CD4-positive, alpha-beta T cell treated with Interleukin-6 for 4 hours (primary cell): ENCODE data around the gene GRIP1.

Experiments used
- DNase-seq: peaks from one replicate; pipeline ENCODE4 v3.0.0-alpha.2; 2020; ENCODE audit warnings: mixed read lengths

Gene GRIP1

DNA sequence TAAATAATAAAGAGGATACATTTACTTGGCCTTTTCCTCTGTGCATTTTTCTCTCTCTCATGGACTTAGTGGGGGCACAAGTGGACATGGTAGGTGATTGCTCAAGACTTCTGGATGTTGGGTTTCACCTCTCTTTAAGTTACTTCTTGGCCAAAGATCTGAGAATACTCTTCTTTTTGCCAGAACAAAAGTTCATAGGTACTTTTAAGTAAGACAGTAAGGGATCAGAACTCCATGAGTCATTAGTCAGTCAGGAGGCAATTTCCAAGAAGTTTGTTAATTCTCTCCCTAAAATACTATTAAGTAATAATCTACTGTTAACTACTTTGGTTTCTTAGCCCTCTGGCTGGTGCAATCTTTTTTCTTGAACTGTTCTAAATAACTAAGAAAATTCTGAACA lies 84.2 kb downstream of the GRIP1 start:
- DNase-seq: no peak

DNA sequence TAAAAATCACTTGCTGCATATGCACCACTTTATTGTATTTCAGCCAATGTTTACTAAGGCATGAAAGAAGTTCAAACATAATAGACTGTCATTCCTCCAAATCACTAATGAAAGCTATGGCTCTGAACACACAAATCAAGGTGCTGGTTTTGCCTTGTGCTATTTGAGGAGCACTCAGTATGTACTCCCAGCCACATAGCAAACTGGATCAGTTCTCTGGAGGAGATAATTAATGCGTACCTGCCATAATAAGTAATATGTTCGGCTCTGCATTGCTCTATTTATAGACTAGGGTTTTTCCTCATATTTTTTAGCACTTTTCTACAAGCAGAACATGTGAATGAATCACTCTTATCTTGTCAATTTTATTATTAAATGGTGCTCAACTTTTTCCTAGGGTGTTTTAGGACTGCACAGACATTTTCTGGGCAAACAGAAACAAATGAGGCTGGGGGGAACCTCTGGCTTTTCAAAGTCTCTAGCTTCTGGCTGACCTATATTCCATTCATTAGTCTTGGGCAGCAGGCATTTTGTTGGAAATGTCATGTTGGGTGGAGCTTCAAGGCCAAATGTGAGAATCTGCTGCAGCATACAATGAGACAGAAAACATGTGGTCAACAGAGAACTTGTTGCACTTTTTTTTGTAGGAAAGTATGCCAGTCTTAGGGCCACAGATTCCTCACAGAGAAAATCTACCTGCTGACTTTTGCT lies 88.4 kb downstream of the GRIP1 start:
- no peak for DNase-seq

DNA sequence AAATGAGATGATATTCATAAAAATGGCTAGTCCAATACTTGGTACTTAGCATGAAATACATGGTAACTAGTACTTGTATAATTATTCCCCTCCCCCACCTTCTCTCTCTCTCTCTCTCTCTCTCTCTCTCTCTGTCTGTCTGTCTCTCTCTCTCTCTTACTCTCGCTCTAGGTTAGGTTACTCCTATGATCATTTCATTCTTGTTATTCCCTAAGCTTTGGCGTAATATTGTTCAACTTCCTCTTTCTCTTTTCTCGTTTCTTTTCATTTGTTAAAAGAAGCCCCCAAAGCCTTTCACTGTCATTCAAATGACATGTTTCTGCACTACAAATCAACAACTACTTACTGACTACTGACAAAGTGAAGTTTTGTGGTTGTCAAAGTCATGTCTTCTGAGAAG lies 89.8 kb downstream of the GRIP1 start:
- no peak for DNase-seq

DNA sequence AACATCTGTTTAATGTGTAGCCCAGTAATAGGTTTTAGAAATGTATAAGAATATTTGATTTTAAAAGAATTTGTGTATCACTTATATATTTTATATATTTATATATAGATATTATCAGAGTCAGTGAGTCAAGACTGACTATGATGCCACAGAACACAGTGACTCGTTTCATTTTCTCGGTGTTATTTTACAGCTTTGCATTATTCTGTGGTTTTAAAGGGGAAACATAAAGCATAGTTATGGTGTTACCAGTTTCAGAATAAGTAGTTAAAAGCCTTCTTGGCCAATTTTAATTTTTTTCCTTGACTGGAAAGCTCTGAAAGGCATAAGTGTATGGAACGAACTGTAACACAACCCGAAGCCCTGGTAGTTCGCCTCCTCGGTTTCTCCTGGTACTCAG lies 91.0 kb downstream of the GRIP1 start:
- no peak for DNase-seq

DNA sequence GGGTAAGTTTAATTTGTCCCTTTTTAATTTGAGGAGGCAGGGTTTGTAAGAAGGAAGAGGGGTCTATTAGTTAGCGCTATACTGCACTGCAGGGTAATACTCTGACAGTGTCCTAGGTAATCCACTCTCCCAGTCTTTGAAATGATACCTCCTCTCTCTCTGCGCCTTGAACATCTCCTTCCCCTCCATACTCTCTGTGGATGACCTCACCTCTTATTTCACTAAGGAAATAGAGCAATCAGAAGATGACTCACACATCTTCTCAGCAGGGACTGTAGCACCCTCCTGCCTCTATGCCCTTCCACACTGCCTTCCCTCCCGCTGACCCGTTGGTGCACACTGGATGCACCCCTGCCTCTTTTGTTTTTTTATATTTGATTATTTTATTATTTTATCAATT lies 94.2 kb downstream of the GRIP1 start:
- no peak for DNase-seq

DNA sequence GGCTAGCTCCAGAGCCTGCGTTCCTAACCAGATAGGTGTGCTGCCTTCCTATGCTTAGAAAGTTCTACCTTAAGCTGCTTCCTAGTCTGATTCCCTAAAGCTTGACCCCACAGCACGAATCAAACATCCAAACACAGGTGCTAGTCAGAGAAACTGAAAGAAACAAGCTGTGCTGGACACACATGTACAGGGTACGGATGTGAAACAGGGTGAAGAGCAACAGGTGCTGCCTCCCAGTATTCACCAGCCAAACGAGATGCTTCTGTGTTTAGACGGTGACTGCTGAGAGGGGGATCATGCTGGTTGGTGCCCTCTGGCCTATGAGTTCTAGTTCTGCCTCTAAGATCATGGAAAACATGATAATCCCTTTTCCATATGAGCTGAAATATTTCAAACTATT lies 105.3 kb downstream of the GRIP1 start:
- no peak for DNase-seq

DNA sequence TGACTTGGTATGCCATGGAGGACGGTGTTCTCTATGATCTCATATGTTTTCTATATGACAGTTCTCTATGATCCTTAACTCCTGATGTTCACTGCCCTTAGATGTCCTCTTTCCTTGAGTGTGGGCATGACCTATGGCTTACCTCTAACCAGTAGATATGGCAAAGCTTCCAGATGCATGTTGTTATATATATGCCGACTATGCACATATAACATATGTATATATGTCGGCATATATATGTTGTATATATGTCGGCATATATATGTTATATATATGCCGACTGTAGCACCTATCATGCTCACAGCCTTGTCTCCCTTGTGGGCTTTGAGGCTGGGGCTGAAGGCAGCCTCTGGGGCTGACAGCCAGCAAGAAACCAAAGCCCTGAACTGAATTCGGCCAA lies 106.0 kb downstream of the GRIP1 start:
- DNase-seq: no peak

DNA sequence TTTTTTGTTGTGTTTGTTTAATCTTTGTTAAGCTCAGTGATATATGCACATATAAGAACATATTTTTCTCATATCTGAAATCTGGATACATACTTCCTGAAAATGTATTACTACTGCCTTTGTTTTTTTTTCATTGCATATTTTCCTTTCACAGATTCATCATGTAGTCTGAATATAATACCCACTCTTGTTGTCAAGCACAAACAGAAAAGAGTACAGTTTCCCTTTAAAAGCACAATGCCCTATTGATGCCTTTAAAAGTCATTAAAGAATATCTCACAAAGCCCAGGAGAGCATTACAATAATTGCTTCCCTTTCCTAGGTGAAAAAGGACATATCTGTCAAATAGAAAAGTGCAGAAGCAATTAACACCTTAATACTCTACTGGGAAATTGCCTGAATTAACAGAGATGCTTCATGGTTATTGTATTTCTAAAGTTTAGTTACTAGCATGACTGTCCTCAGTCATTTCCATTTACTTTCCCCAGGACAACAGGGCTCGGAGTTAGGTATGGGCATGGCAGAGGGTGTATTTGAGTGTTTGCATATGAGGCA lies 107.4 kb downstream of the GRIP1 start:
- no peak for DNase-seq

DNA sequence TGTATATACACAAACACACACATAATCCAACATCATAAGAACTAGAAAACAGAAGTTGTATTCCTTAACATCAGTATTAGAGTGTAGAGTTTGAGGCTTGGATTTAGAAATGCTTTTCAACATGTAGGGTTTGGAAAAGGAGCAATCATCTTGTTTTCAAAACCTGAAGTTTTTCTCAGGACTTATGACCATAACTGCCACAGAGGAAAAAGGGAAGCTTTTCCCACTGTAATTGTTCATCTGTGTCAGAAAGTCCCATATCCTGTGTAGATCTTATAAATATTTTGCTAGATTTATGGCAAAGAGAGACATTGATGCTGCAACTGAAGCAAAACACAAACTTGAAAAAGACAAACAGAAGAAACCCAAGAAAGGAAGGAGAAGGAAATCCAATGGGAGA lies 115.7 kb downstream of the GRIP1 start:
- no peak for DNase-seq

DNA sequence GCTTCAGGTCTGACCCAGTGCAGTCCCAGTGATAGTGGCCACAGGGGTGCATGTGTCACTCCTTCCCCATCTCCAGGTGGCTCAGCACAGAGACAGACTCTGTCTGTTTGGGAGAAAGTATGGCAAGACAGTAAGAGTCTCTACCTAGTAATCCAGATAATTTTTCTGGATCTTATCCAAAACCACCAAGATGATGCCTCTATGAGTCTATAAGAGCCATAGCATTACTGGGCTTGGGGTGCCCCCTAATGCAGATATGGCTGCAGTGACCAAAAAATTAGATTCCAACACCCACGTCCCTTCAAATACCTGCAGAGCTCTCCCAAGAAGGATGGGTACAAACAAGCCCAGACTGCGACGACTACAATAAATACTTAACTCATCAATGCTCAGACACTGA lies 123.8 kb downstream of the GRIP1 start:
- DNase-seq: no peak

DNA sequence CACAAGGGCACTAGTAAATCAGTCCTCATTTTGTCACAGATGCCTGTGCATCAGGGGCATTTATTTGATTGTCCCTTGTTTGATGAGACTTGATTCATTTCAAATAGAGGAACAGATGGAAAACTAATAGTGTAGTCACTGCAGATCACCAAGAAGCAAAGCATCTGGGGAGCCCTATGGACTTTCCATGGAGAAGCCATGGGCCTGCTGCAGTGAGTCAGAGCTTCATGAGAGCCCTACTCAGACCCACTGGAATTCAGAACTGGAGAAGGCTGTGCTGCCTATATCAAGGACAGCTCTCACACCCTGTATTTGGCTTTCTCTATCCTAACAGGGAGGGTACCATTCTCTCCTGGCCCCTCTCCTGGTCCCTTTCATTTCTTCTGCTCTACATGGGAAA lies 126.2 kb downstream of the GRIP1 start:
- DNase-seq: no peak

DNA sequence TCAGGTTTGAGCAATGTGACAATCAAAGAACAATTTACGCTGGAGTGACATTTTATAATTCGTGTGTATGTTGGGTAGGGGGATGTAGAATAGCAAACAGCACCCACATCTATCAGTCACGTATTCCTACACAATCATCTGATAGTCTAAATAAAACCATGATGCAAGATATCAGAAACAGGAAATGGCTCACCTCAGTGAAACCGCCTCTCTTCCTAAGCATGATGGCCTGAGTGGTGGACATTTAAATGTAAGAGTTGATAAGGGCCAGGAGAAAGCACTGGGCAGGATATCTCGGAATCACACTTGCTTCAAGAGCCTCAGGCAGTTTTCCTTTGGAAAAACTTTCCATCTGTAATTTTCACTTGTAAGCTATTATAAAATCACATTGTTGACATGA lies 128.2 kb downstream of the GRIP1 start:
- no peak for DNase-seq

DNA sequence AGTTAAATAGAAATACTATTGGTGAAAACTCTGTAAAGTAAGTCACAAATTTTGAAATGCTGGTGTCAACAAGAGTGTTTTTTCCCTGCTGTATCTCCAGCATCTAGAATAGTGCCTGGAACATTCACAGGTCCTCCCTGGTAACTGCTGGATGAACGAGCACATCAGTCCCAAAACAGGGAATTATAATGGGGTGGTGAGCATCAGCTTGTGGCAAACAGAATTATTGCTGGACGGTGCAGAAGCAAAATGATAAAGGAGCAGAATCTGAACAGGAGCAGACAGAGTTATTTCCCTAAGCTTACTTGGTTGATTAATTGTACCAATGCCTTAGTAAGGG lies 129.9 kb downstream of the GRIP1 start:
- no peak for DNase-seq

DNA sequence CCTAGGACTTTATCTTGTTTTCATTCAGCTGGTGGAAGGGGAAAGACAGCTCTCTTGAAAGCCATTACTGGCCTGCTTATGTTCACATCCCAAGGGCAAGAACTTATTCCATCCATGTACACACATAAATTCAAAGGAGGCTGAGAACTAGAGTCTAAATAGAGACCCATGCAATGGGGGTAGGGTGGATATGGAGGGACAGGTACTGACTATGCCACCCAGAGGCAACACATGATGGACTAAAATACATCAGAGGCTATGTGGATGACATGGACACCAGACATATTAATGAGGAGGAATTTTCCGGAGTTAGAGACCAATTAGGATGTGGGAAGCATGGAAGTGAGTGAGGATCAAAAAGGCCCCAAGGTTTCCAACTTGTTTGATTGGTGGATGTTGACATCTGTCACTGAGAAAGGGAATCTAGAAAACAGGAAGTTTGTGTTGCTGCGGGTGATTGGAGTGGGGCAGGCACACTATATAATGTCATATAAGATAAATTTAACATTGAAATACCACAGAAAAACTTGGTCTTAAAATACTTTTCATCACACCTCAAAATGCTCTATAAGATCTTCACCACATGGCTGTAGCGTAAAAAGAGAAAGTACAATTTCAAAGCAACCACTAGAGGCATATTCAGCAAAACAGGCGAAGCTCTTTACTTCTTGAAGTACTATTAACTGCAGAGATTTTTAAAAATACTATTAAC lies 130.4 kb downstream of the GRIP1 start:
- DNase-seq: no peak

DNA sequence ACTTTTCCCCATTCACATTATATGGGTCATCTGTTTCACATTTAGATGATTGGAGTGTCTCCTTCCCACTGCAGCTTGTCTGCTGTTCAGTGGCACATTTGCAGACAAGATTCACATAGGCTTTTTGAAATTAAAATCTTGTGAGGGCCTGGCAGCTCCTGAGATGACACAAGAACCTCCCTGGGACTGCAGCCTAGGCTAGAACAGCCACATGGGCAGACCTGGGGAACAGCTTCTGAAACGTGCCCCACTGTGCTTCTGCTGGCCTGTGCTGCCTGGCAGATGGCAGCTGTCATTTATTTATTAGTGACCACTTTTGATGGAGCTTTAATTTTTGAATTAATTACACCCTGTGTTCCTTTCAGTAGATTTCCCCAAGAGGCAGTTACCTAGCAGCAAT lies 137.4 kb downstream of the GRIP1 start:
- no peak for DNase-seq

DNA sequence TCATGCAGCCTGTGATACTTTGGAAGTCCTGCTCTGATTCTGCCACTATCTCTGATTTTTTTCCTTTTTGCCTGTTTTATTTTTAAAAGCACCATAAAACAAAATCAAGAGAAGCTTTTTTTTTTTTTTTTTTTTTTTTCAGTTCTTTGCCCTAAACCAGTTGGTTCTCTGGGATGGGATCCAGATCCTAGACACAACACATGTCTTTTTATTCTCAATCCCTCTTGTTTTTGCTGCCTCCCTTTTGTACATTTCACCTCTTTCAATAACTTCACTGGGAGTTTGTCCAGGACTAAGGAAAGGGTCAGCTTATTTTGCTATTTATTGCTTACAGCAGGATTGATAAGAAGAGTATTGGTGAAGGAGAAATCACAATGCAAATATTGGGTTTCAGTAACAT lies 139.4 kb downstream of the GRIP1 start:
- no peak for DNase-seq

DNA sequence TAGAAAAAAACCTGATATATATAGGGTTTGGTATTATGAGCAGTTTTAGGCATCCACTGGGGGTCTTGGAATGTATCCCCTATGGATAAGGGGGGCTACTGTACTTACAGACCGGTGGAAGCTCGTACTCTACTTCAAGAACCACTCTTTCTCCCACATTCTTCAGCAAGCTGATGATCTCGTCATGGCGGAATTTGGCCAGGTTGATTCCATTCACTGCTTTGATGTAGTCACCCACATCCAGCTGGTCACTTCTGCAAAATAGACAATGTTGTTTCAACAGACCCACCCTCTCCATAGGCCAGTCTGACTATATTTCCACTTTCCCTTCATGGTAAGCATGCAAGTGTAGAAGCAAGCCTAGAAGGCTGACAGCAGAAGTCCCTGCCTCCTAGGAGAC lies 139.9 kb downstream of the GRIP1 start:
- no peak for DNase-seq

DNA sequence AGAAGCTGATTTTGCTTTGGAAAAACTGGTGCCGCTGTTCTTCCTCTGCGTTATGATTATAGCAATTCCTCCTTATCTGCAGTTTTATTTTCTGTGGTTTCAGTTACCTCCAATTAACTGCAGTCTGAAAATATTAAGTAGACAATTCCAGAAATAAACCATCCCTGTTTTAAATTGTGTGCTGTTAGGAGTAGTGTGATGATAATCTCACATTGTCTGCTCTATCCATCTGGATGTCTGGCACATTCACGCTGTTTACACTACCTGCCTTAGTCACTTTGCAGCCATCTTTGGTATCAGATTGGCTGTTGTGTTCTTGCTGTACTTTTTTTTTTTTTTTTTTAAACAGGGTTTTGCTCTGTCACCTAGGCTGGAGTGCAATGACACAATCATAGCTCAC lies 141.0 kb downstream of the GRIP1 start:
- no peak for DNase-seq

DNA sequence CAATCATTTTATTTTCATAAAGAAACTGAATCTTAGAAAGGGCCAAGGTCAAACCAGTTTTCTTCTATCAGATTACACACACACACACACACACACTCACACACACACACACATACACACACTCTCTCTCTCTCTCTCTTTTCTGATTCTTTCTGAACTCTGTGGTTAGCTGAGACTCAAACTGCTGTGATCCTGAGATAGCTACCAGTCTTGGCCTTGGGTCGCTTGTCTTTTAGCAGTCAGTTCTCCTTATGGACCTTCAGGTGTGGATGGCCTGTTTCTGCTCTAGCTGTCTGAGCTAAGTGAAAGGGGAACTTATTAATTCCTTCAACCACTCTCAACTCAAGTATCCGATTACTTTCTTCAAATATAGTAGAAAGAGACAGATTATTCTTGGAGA lies 145.1 kb downstream of the GRIP1 start:
- no peak for DNase-seq

DNA sequence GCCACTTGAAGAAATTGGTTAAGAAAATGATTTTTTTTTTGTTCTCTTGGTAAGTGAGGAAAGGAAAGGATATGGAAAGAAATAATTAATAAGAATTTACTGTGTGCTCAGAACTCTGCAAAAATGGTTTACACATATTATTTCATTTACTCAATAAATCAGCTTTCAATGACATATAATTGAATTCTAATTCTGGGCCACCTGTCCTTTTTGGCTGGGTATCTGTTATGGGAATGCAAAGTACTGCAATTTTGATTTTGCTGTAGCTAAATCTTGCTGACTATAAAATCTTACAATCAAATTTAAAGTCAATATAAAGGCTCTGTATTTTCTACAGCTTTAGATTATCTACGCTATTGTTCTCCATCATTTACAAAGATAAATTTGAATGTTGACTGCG lies 147.1 kb downstream of the GRIP1 start:
- DNase-seq: no peak

DNA sequence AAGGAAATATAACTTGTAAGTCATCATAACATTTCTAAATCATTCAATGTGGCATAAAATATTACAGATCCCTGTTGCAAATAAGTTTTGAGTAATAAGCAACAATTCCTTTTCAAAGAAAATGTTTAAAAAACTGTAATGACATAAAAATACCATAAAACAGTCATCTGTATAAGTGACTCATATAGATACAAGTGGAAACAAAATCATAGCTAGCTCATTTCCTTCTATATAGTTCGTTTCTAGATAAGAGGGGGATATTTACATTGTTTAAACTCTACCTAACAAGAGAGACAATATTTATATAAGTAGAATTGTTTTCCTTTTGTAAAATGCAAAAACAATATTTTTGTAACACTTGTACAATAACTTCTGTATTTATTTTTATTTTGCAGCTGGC lies 148.9 kb downstream of the GRIP1 start:
- DNase-seq: no peak

DNA sequence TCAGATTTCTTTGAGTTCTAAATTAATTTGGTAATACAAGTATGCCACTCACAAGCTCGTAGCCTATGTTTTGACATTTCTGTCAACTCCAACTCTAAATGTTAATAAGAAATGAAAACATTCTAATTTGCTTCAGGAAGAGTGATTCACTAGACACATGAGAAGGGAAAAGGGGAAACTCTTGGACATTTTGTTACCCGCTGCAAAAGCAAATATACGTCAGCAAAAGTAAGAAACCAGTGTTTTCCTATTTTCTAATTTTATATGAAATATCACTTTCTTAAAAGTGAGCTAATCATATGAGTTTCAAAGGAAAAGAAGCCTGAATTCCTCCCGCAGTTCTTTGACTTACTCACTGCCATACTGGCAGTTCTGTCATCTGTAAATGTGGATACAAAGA lies 162.3 kb downstream of the GRIP1 start:
- no peak for DNase-seq

DNA sequence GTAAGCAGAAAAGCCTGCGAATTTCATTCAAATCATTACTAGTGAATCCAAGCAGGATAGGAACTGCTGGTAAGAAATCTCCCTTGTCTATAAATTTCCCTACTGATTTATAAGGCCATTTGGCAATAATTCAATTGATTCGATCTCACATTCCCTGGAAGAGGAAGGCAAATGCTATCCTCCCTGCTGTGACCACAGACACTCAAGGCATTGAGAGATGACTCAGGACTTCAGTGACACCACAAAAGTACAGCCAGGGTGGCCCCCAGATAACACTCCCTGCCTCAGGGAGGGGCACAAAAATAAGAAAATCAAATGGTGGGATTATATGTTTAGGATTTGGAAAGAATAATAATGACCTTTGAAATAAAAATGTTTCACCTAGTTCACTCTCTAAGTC lies 162.7 kb downstream of the GRIP1 start:
- no peak for DNase-seq

DNA sequence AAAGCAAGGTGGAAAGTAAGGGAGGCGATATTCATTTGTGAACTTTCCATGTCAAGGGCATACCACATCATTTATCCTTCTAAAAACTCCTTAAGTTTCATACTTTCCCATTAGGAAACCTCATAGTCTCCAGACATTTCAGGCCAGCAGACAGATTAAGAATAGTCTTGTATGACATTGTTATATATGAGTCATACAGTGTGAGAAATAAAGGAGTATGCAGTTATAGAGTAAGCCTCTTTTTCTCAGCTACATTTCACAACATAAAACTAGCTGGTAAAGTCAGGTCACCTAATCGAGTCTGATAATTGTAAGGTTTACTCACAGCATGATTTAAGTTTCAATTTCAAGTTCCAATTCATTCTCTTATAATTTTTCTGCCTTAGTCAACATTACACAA lies 164.3 kb downstream of the GRIP1 start:
- DNase-seq: no peak

DNA sequence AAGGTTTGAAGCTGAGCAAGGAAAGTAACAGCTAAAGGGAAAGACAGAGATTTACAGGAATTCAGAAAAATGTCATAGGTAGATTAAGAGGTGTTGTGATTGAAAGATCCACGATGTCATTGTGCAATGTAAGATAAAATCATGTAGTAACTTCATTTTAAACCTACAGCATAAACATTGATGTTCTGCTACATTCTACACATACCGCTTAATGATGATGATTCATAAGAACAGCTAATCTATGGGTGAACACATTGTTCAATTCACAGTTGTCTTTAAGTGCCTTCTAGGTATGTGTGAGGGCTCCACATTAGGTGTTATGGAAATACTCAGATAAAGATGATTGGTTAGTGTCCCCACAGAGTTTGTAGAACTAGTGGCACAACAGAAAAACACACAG lies 170.9 kb downstream of the GRIP1 start:
- DNase-seq: no peak
